HG02610 (cell line): ENCODE data around the gene CAV2.

ENCODE experiments used
- ATAC-seq: cut with Tn5 transposase; IDR thresholded peaks from one replicate; pipeline ENCODE4 v1.9.1; 2021; ENCODE audit warnings: mild to moderate bottlenecking, moderate library complexity; ENCODE audit not compliant: unreplicated experiment

The CAV2 gene

DNA sequence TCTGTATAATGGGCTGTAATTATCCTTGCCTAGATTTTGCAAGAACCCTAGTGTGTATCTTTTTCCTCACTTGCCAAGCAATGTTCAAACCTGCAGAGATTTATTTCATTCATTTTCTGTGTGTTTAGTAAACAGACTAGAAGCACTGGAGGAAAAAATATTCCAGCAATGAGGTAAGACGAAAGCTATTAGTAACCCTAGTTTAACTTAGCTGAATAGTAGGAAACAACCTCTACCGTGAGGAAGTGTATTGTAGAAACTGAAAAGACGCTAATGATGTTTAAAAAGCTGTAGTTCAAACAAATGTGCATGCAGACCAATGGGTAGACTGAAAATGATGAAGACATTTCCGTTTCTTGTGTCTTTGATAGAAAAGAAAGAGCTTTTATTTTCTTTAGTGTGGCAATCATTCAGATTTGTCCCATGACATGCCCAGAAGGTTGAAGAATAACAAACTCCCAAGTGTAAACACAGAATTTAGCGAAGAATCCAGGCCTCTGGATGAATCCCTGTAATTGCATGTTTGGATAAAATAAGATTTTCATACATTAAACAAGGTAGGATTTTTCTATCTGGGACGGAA is 46.0 kb downstream of the CAV2 start:
- ATAC-seq, result no peak

DNA sequence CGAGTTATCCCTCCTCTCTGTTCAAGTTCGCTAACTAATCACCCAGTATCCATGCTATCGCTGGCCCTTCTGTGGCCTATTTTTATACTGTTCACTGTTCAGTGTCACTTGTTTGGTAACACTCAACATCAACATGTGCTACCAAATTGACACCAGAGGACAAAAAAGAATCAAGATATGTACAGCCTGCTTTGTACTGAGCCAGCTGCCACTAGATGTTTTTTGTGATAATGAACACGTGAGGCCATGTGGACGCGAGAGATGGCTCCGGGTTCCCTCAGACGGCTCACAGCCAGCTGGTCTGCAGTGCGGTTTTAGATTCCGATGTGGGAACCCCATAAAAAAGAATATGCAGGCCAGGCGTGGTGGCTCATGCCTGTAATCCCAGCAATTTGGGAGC is 46.5 kb downstream of the CAV2 start:
- no peak for ATAC-seq

DNA sequence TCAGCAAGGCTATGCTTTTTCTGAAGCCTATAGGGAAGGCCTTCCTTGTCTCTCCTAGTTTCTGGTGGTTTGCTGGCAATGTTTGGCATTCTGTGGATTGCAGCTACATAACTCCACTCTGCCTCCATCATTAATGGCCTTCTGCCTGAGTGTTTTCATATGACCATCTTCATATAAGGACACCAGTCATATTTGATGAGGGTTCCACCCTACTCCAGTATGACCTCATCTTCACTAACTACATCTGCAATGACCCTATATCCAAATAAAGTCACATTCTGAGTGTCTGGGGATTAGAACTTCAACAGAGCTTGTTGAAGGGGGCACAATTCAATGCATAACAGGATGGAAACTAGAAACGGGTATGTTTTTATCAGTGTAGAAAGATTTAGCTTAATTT is 47.4 kb downstream of the CAV2 start:
- no peak for ATAC-seq

GRCh38 chr7:116547347-116547746 is 47.8 kb downstream of the CAV2 start:
- no peak for ATAC-seq

- ATAC-seq, result peak; percentile 83
Observed at GRCh38 chr7:116548506-116548905, 49.0 kb downstream of the CAV2 start.

GRCh38 chr7:116549370-116549769 is 49.8 kb downstream of the CAV2 start:
- ATAC-seq, result no peak

DNA sequence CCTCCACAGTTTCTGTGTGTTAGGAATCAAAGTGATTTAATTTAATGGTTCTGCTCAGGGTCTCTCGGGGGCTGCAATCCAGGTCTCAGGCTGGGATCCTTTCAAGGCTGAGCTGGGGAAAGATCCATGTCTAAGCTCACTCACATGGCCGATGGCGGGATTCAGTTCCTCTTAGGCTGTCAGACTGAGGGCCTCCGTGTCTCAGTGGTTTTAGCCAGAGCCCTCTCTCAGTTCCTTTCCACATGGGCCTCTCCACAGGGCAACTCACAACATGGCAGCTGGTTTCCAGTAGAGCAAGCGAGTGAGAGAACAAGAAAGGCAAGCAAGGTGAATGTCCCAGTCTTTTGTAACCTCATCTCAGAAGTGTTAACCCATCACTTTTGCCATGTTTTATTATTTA is 52.2 kb downstream of the CAV2 start:
- ATAC-seq, result no peak

GRCh38 chr7:116552602-116553001 is 53.1 kb downstream of the CAV2 start:
- ATAC-seq, result no peak

DNA sequence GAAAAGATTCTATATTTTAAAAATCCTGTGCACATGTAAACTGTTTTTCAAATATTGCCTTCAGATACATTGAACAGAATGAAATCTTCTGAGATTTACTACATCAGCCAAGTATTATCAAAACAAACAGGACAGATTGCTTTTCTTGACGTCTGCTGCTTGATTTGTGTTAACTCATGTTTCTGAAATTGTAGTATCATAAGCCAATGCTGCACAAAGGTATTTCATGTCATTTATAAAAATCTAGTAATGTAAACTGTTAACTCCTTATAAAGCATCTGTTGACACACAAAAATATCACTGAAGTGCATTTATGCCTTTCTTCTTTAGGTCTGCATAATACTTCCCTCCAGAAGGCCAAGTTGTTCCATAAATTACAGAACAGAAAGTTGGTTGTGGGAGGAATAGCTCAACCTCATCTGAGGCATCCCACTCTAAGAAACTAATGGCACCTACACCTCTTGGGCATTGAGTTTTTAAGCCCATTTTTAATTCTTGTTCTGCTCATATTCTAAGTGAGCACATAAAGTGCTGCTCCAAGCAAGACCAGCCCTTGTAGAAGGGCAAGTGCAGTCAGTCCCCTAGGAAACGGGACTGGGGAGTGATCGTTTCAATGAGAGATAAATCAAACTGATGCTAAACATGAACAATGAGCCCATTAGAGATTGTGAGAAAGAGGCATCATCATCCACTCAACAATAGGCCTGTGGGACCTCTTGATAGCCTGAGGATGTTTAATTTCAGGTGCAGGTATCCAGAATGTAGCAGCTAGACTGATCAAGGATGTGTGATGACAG is 53.8 kb downstream of the CAV2 start:
- ATAC-seq, result no peak

DNA sequence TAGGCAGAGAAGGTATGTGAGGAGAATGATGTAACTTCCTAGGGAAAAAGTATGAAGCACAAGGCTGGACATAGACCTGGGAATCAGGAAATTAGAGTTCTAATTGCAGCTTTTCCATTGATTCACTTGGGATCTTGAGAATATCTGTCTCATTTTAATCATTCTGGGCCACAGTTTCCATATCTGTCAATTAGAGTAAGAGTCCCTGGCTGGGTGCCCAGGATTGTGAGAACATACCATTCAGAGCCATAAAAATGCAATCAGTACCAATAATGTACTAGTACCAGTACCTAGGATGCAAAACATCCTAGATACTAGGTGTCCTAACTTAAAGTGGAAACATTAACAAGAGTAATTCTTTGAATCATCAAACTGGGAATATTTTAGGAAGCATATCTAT is 54.9 kb downstream of the CAV2 start:
- no peak for ATAC-seq

- no peak for ATAC-seq
Observed at GRCh38 chr7:116554911-116555310, 55.4 kb downstream of the CAV2 start.

- ATAC-seq, result no peak
Observed at GRCh38 chr7:116557066-116557585, 57.6 kb downstream of the CAV2 start.

GRCh38 chr7:116557901-116558300 is 58.4 kb downstream of the CAV2 start:
- ATAC-seq, result no peak
